ENCODE data around the gene LCE4A. TPM values are rescaled to one million over a fixed set of nuclear protein-coding genes. Genes with fewer than 3 reads are reported as not detected.

Gene LCE4A
- total and polyA plus RNA-seq, 10 of the 15 experiments (the other 5 are each of a cell fraction or from before 2014, with no cell fraction given), result not detected

GRCh38 chr1:152743371-152744145, 35.6 kb downstream of the LCE4A start:
- DNase-seq (ENCODE audit: low read depth, low spot score), result no peak
- no peaks in the 10 kb centered on the region for H3K4me1 ChIP-seq (ENCODE audit: control insufficient read depth, insufficient read depth, low read length)
- H3K9me3 ChIP-seq (replicated peaks; ENCODE audit: control insufficient read depth, insufficient read depth, low read length), result no peaks in the 10 kb centered on the region
- BruUV-seq (replicated peaks), result no TSS peak
- no peaks in the 10 kb centered on the region for H4K20me1 ChIP-seq (ENCODE audit: control insufficient read depth, insufficient read depth)
- no peaks in the 10 kb centered on the region for H3K79me2 ChIP-seq (ENCODE audit: control insufficient read depth, insufficient read depth, low read length)
- in situ Hi-C loops (cut with MboI), result no loop called here
- H3K9ac ChIP-seq (ENCODE audit: control insufficient read depth, insufficient read depth, low read length), result no peak overlapping the region
- H3K27ac ChIP-seq (ENCODE audit: control insufficient read depth, insufficient read depth), result no peak overlapping the region
- no peaks in the 10 kb centered on the region; a peak in 1 of 4 replicates for H3K27me3 ChIP-seq (replicated peaks in 1 of 2; ENCODE audit: control insufficient read depth in 2 of 2, insufficient read depth in 2 of 2, low read length in 1 of 2)
- ChIA-PET RAD21 (ENCODE audit: unreplicated experiment) (no interaction called here), CTCF (no interaction called here), SMC1A (ENCODE audit: uncharacterized antibody, unreplicated experiment) (no interaction called here), POLR2A (no interaction called here)
- no peak for ATAC-seq
- 14% methylated on average over 2 of the region's 2 CpGs for WGBS (ENCODE audit: insufficient coverage, insufficient replicate concordance, low lambda C conversion rate, missing lambda C conversion rate)
- TF ChIP-seq NR2C2 (IDR thresholded peaks at IDR 0.05; ENCODE audit: borderline replicate concordance, control insufficient read depth, insufficient read length, low read depth) (no peak), YBX1 (IDR thresholded peaks at IDR 0.05) (no peak), SMAD5 (IDR thresholded peaks at IDR 0.05; ENCODE audit: low read depth) (no peak), IRF3 (IDR thresholded peaks at IDR 0.05) (no peak), FOXK2 (IDR thresholded peaks at IDR 0.05) (no peak), NKRF (conservative IDR thresholded peaks at IDR 0.05) (no peak), ZBTB40 (IDR thresholded peaks at IDR 0.05; ENCODE audit: borderline replicate concordance) (no peak), MEF2A (IDR thresholded peaks at IDR 0.05; ENCODE audit: insufficient read depth, low read depth, low read length) (no peak)
- H2AFZ ChIP-seq (ENCODE audit: control insufficient read depth, low read depth, low read length), result no peak overlapping the region
- intact Hi-C loops (cut with micrococcal nuclease; ENCODE audit: unreplicated experiment), result no loop called here
- no peaks in the 10 kb centered on the region for H3K36me3 ChIP-seq (ENCODE audit: control insufficient read depth in 2 of 2, insufficient read depth in 2 of 2, low read length in 1 of 2)
- no peak for FAIRE-seq
- H3K4me2 ChIP-seq (ENCODE audit: control insufficient read depth, insufficient read depth), result no peak overlapping the region
- H3K4me3 ChIP-seq, result no peak overlapping the region

Data from GM12878 (cell line).